Activated naive CD4-positive, alpha-beta T cell treated with anti-CD3 and anti-CD28 coated beads, Interleukin-2, amount 50 U/mL, for 72 hours (primary cell): ENCODE results near the gene TTC36. TPM values are rescaled to one million over a fixed set of nuclear protein-coding genes. Genes with fewer than 3 reads are reported as not detected.
"Not testable (repeated sequence)": the region's sequence is repeated elsewhere in the genome, so short reads cannot be mapped to it uniquely, and the experiment has no call there.

Source experiments
- ATAC-seq, 2 donors: fragments of 150-1000 bp; cut with Tn5 transposase; 2 replicates each; pipeline ENCODE4 v1.10.0; 2021; ENCODE audit warnings: mild to moderate bottlenecking in 2 of 2, moderate library complexity in 2 of 2
- DNase-seq, 2 donors: peaks; one replicate each; pipeline ENCODE4 v3.0.0; 2021 to 2022; ENCODE audit warnings: low spot score in 2 of 2
- H3K27ac Mint-ChIP-seq, 2 donors: one replicate each; pipeline ENCODE4 v1.8.0; 2022; ENCODE audit warnings: mild to moderate bottlenecking in 2 of 2, mixed read lengths in 2 of 2
- H3K36me3 Mint-ChIP-seq, 2 donors: one replicate each; pipeline ENCODE4 v1.8.0; 2022; ENCODE audit warnings: mixed read lengths in 2 of 2
- H3K9me3 Mint-ChIP-seq, 2 donors: one replicate each; pipeline ENCODE4 v1.8.0; 2022; ENCODE audit warnings: mixed read lengths in 2 of 2
- total RNA-seq, 2 donors: library from RNA; stranded (reverse); gene quantifications; one replicate each; pipeline ENCODE4 v1.2.3, GENCODE V29; 2022

The TTC36 gene
- total RNA-seq = under 1 TPM; 0.52 to 0.93 TPM

GRCh38 chr11:118527109-118527508 lies at the start of gene TTC36:
Gene TTC36 (plus strand): TSS chr11:118527474. CDS start chr11:118527495, 21 bp downstream.
- ATAC-seq = no peak
- DNase-seq = no peak
- Mint-ChIP-seq H3K9me3 (no peaks in the 10 kb centered on the region), H3K36me3 (peaks cover 5 to 7% of the 10 kb centered on the region in 2 donors), H3K27ac (no peak within 1 kb of the TSS)

GRCh38 chr11:118481238-118481637 lies 46.0 kb upstream of the TTC36 start:
- not testable (repeated sequence) for DNase-seq, H3K9me3 Mint-ChIP-seq, ATAC-seq
- peak overlapping the region in 1 of 2 donors; percentile 58 for H3K27ac Mint-ChIP-seq
- H3K36me3 Mint-ChIP-seq = peaks cover 14 to 44% of the 10 kb centered on the region in 2 donors

- Mint-ChIP-seq H3K36me3 (peaks cover 0 to 25% of the 10 kb centered on the region in 2 donors), H3K27ac (peak overlapping the region; percentile 44 to 61)
Observed at GRCh38 chr11:118484405-118484804, 42.9 kb upstream of the TTC36 start.

GRCh38 chr11:118485273-118485672 lies 42.0 kb upstream of the TTC36 start:
- ATAC-seq (no peak), DNase-seq (no peak)
- peaks cover 0 to 16% of the 10 kb centered on the region in 2 donors for H3K36me3 Mint-ChIP-seq
- no peaks in the 10 kb centered on the region for H3K9me3 Mint-ChIP-seq
- no peak overlapping the region for H3K27ac Mint-ChIP-seq

More at GRCh38 chr11:118484405-118484804, 42.9 kb upstream of the TTC36 start:
- no peaks in the 10 kb centered on the region for H3K9me3 Mint-ChIP-seq
- ATAC-seq = no peak
- DNase-seq = no peak

- no peaks in the 10 kb centered on the region for H3K9me3 Mint-ChIP-seq
- DNase-seq = peak; percentile 73 to 80
- H3K27ac Mint-ChIP-seq = peak overlapping the region in 1 of 2 donors; percentile 25
- H3K36me3 Mint-ChIP-seq = peaks cover 0 to 7% of the 10 kb centered on the region in 2 donors
- peak; percentile 63 to 66 for ATAC-seq
Observed at GRCh38 chr11:118488480-118489109, 38.7 kb upstream of the TTC36 start.

- peak overlapping the region in 1 of 2 donors; percentile 94 for H3K27ac Mint-ChIP-seq
- DNase-seq (no peak), ATAC-seq (peak in 1 of 2 donors; percentile 65)
- H3K36me3 Mint-ChIP-seq = peaks cover 0 to 15% of the 10 kb centered on the region in 2 donors
- no peaks in the 10 kb centered on the region for H3K9me3 Mint-ChIP-seq
Observed at GRCh38 chr11:118491041-118491440, 36.2 kb upstream of the TTC36 start.

- Mint-ChIP-seq H3K27ac (no peak overlapping the region), H3K36me3 (peaks cover 0 to 34% of the 10 kb centered on the region in 2 donors), H3K9me3 (no peaks in the 10 kb centered on the region)
- DNase-seq (no peak), ATAC-seq (no peak)
Observed at GRCh38 chr11:118497831-118498230, 29.4 kb upstream of the TTC36 start.

GRCh38 chr11:118503216-118503615 lies 24.1 kb upstream of the TTC36 start:
- DNase-seq (no peak), ATAC-seq (no peak)
- Mint-ChIP-seq H3K36me3 (peaks cover 0 to 38% of the 10 kb centered on the region in 2 donors), H3K27ac (peak overlapping the region; percentile 27 to 79), H3K9me3 (no peaks in the 10 kb centered on the region)

GRCh38 chr11:118511601-118512000 lies 15.7 kb upstream of the TTC36 start:
- ATAC-seq (no peak), DNase-seq (no peak)
- H3K9me3 Mint-ChIP-seq = no peaks in the 10 kb centered on the region
- peak overlapping the region in 1 of 2 donors; percentile 19 for H3K27ac Mint-ChIP-seq
- H3K36me3 Mint-ChIP-seq = peaks cover 9 to 21% of the 10 kb centered on the region in 2 donors

GRCh38 chr11:118514103-118514502 lies 13.2 kb upstream of the TTC36 start:
- peak overlapping the region; percentile 42 to 59 for H3K27ac Mint-ChIP-seq
- no peaks in the 10 kb centered on the region for H3K9me3 Mint-ChIP-seq
- ATAC-seq = no peak
- peaks cover 9 to 19% of the 10 kb centered on the region in 2 donors for H3K36me3 Mint-ChIP-seq
- no peak for DNase-seq

- Mint-ChIP-seq H3K9me3 (no peaks in the 10 kb centered on the region), H3K36me3 (peaks cover 13 to 27% of the 10 kb centered on the region in 2 donors), H3K27ac (peak overlapping the region in 1 of 2 donors; percentile 30)
- ATAC-seq = no peak
- no peak for DNase-seq
Observed at GRCh38 chr11:118519549-118519948, 7.7 kb upstream of the TTC36 start.

- ATAC-seq = no peak
- peaks cover 9 to 12% of the 10 kb centered on the region in 2 donors for H3K36me3 Mint-ChIP-seq
- DNase-seq = no peak
- H3K9me3 Mint-ChIP-seq = no peaks in the 10 kb centered on the region
- H3K27ac Mint-ChIP-seq = no peak overlapping the region
Observed at GRCh38 chr11:118521892-118522311, 5.4 kb upstream of the TTC36 start.

- peak overlapping the region in 1 of 2 donors; percentile 66 for H3K27ac Mint-ChIP-seq
- no peaks in the 10 kb centered on the region for H3K9me3 Mint-ChIP-seq
- no peak for ATAC-seq
- DNase-seq = no peak
- H3K36me3 Mint-ChIP-seq = peaks cover 9 to 12% of the 10 kb centered on the region in 2 donors
Observed at GRCh38 chr11:118522571-118523072, 4.7 kb upstream of the TTC36 start.

GRCh38 chr11:118524356-118524755 lies 2.9 kb upstream of the TTC36 start:
- no peaks in the 10 kb centered on the region for H3K9me3 Mint-ChIP-seq
- H3K36me3 Mint-ChIP-seq = peaks cover 9 to 12% of the 10 kb centered on the region in 2 donors
- no peak overlapping the region for H3K27ac Mint-ChIP-seq
- ATAC-seq (no peak), DNase-seq (no peak)

GRCh38 chr11:118524757-118525470 lies 2.4 kb upstream of the TTC36 start:
- Mint-ChIP-seq H3K27ac (peak overlapping the region in 1 of 2 donors; percentile 79), H3K9me3 (no peaks in the 10 kb centered on the region), H3K36me3 (peaks cover 7 to 9% of the 10 kb centered on the region in 2 donors)
- no peak for ATAC-seq
- DNase-seq = no peak

- ATAC-seq = no peak
- Mint-ChIP-seq H3K27ac (no peak overlapping the region), H3K36me3 (peaks cover 5 to 7% of the 10 kb centered on the region in 2 donors), H3K9me3 (no peaks in the 10 kb centered on the region)
- DNase-seq = no peak
Observed at GRCh38 chr11:118526688-118527087, 586 bp upstream of the TTC36 start.

- ATAC-seq = no peak
- H3K36me3 Mint-ChIP-seq = peaks cover 0 to 7% of the 10 kb centered on the region in 2 donors
- no peak overlapping the region for H3K27ac Mint-ChIP-seq
- H3K9me3 Mint-ChIP-seq = no peaks in the 10 kb centered on the region
- no peak for DNase-seq
Observed at GRCh38 chr11:118528511-118528910, 1.2 kb downstream of the TTC36 start.
